K562 (cell line): ENCODE measurements around the gene OR13A1. TPM values are rescaled to one million over a fixed set of nuclear protein-coding genes. Genes with fewer than 3 reads are reported as not detected.

ENCODE experiments used
- ARNT ChIP-seq, 2 experiments: fragments of 450-650 bp; IDR thresholded peaks; 2 replicates each; pipeline ENCODE4 v1.6.1; 2016; ENCODE audit warnings: mild to moderate bottlenecking in 1 of 2
- BCOR ChIP-seq: fragments of 450-650 bp; IDR thresholded peaks from 2 replicates; pipeline ENCODE4 v1.6.1; 2016
- C11orf30 ChIP-seq: fragments of 450-650 bp; IDR thresholded peaks from 2 replicates; pipeline ENCODE4 v1.6.1; 2016; ENCODE audit warnings: low read depth, mild to moderate bottlenecking
- ETV5 ChIP-seq: sonication (generic); formaldehyde crosslinking; IDR thresholded peaks from 2 replicates; pipeline ENCODE4 v1.4.0; 2020; ENCODE audit warnings: low read depth, mild to moderate bottlenecking, missing genetic modification reagents
- GABPB1 ChIP-seq: sonication (generic); formaldehyde crosslinking; IDR thresholded peaks from 2 replicates; pipeline ENCODE4 v1.8.0; 2022; ENCODE audit warnings: mild to moderate bottlenecking, missing genetic modification reagents
- IFI16 ChIP-seq: fragments of 250-450 bp; sonication (Bioruptor Pico); IDR thresholded peaks from 2 replicates; pipeline ENCODE4 v2.1.2; 2022; ENCODE audit warnings: mild to moderate bottlenecking, inconsistent platforms
- MAFF ChIP-seq: IDR thresholded peaks from 2 replicates; pipeline ENCODE4 v1.6.1; 2012; ENCODE audit warnings: low read length, improper control_type of control experiment
- NFIX ChIP-seq: fragments of 250-450 bp; sonication (Bioruptor Pico); IDR thresholded peaks from 2 replicates; pipeline ENCODE4 v1.4.0; 2020; ENCODE audit warnings: low read depth, mild to moderate bottlenecking, moderate library complexity
- POLR2B ChIP-seq: fragments of 450-650 bp; IDR thresholded peaks from 2 replicates; pipeline ENCODE4 v1.6.1; 2018; ENCODE audit warnings: low read depth; ENCODE audit not compliant: partially characterized antibody
- RCOR1 ChIP-seq, 2 experiments: IDR thresholded peaks; 2 replicates each; pipeline ENCODE4 v1.6.1; 2012; ENCODE audit warnings: low read depth in 2 of 2, low read length in 2 of 2, borderline replicate concordance in 1 of 2, improper control_type of control experiment in 1 of 2
- TEAD2 ChIP-seq: fragments of 450-650 bp; IDR thresholded peaks from 2 replicates; pipeline ENCODE4 v1.6.1; 2016; ENCODE audit warnings: missing genetic modification characterization, control low read depth, missing compliant biosample characterization
- ZC3H11A ChIP-seq: IDR thresholded peaks from 2 replicates; pipeline ENCODE4 v1.6.1; 2012; ENCODE audit warnings: low read depth, low read length, improper control_type of control experiment
- ZNF316 ChIP-seq: fragments of 450-650 bp; IDR thresholded peaks from 2 replicates; pipeline ENCODE4 v1.6.1; 2016
- ZNF347 ChIP-seq: fragments of 450-650 bp; formaldehyde crosslinking; IDR thresholded peaks from 2 replicates; pipeline ENCODE4 v1.4.0; 2020; ENCODE audit warnings: low read depth, mild to moderate bottlenecking, moderate library complexity
- ZNF589 ChIP-seq: fragments of 200-800 bp; sonication (Bioruptor generic); IDR thresholded peaks from 2 replicates; pipeline ENCODE4 v1.6.1; 2016; ENCODE audit warnings: low read depth, missing genetic modification characterization, missing compliant biosample characterization
- ZNF592 ChIP-seq: fragments of 450-650 bp; IDR thresholded peaks from 2 replicates; pipeline ENCODE4 v1.6.1; 2017; ENCODE audit warnings: antibody characterized with exemption, mild to moderate bottlenecking
- ZNF609 ChIP-seq: sonication (generic); formaldehyde crosslinking; IDR thresholded peaks from 2 replicates; pipeline ENCODE4 v1.8.1; 2023; ENCODE audit warnings: missing genetic modification reagents, mild to moderate bottlenecking, borderline replicate concordance
- polyA plus RNA-seq, 8 experiments: library from polyadenylated mRNA; depleted of rRNA in 4 of 8; stranded (reverse) in 5 of 8; unstranded in 3 of 8; fragments of >200 nt; fragmentation: Nextera tagmentation in 2 of 8; fragmentation: Illumina TruSeq in 1 of 8; extraction: Ambion mirVana in 2 of 8; extraction: Trizol in 1 of 8; gene quantifications; 2 replicates each; pipeline versions ENCODE4 v1.2.1 to v1.2.3, GENCODE V29; 2011 to 2014; ENCODE audit warnings: inconsistent platforms in 1 of 8, missing spikeins in 1 of 8
- total RNA-seq, 7 experiments: library from RNA; depleted of rRNA in 6 of 7; stranded (reverse); fragments of >200 nt in 6 of 7; fragmentation: Illumina TruSeq in 2 of 7; extraction: Trizol in 2 of 7; gene quantifications; 2 replicates each; pipeline versions ENCODE4 v1.2.1 to v1.2.3, GENCODE V29; 2011 to 2021; ENCODE audit warnings: low replicate concordance in 1 of 7
- TF ChIP-seq, protein P1 (sequence below), 2 experiments: fragments of 450-650 bp in 1 of 2; sonication (generic) in 1 of 2; formaldehyde crosslinking in 1 of 2; IDR thresholded peaks in 1 of 2; conservative IDR thresholded peaks in 1 of 2; 2 replicates each; pipeline versions ENCODE4 v1.6.1 to v1.8.1; 2016 to 2023; ENCODE audit warnings: mild to moderate bottlenecking in 2 of 2, moderate library complexity in 2 of 2, inconsistent platforms in 1 of 2, missing genetic modification reagents in 1 of 2

The OR13A1 gene
- total and polyA plus RNA-seq, 9 of the 15 experiments (the other 6 are each of a cell fraction or from before 2014, with no cell fraction given) = 0.03 to 0.11 (median 0.06) TPM; not detected in 3

DNA sequence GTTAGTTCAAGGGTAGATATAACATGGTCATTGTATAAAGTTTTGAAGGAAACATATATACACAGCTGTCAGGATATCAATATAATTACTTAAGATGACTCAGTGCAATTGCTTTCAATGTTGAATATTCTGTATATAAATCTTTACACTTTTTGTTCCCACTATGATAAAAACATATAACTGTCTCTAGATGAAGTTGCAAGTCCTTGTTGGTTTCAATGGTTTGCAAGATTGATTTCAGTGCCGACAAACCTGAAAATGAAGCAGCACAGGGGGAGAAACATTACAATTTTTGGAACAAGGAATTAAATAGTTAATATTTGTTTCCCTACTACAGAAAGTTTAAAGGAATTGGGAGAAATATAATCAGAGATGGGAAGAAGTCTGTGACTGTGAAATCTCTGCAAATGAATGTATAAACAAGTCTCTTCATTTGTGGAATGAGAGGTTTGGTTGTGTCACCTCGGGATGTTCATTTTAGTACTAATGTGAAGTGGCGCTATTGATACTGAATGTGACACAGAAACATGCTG is 54.1 kb downstream of the OR13A1 start (continued):
- TF ChIP-seq ZNF609 (CRISPR knock-in tag) (no peak), ZNF347 (CRISPR knock-in tag) (no peak), ETV5 (CRISPR knock-in tag) (no peak), TEAD2 (tag) (no peak), ZNF592 (no peak), ARNT (IDR thresholded peaks at IDR 0.05) (no peak), ZNF589 (0 out of 2 replicates have a peak, but pooled peaks have one; percentile 40), C11orf30 (peak; percentile 70; the same call in 1 of the 2 replicates), BCOR (no peak), IFI16 (peak; percentile 54; the same call in 1 of the 2 replicates), ZNF316 (peak; percentile 72), RCOR1 (IDR thresholded peaks at IDR 0.05; ENCODE audit: borderline replicate concordance in 1 of 2, low read depth in 2 of 2, low read length in 2 of 2) (peak in 1 of 2 experiments; percentile 23; a peak in 1 of 4 replicates), POLR2B (no peak), GABPB1 (no peak), MAFF (peak; percentile 16; the same call in 1 of the 2 replicates), ZC3H11A (no peak), NFIX (CRISPR knock-in tag) (no peak)
- TF ChIP-seq, protein P1, sequence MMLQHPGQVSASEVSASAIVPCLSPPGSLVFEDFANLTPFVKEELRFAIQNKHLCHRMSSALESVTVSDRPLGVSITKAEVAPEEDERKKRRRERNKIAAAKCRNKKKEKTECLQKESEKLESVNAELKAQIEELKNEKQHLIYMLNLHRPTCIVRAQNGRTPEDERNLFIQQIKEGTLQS (IDR thresholded peaks at IDR 0.05) = peak; percentile 26; the same call in 1 of the 2 replicates
- TF ChIP-seq, protein P1 (CRISPR knock-in tag; conservative IDR thresholded peaks at IDR 0.05) = no peak
